HG02885 (cell line): Measurements from ENCODE around the gene TRMT112.

Experiments
- ATAC-seq: cut with Tn5 transposase; IDR thresholded peaks from one replicate; pipeline ENCODE4 v1.9.1; 2021; ENCODE audit warnings: mild to moderate bottlenecking; ENCODE audit not compliant: unreplicated experiment, poor library complexity

Gene TRMT112

GRCh38 chr11:64352099-64352994, 35.0 kb upstream of the TRMT112 start:
- no peak for ATAC-seq

GRCh38 chr11:64351136-64351631, 33.8 kb upstream of the TRMT112 start:
- ATAC-seq, result no peak

GRCh38 chr11:64349404-64349803, 32.0 kb upstream of the TRMT112 start:
- ATAC-seq, result no peak

GRCh38 chr11:64349025-64349387, 31.6 kb upstream of the TRMT112 start:
- no peak for ATAC-seq

- ATAC-seq, result no peak
Measured at GRCh38 chr11:64348383-64349024, 31.1 kb upstream of the TRMT112 start.

- ATAC-seq, result no peak
Measured at GRCh38 chr11:64347193-64347867, 30.0 kb upstream of the TRMT112 start.

- ATAC-seq, result no peak
Measured at GRCh38 chr11:64344787-64345186, 27.4 kb upstream of the TRMT112 start.

- ATAC-seq, result no peak
Measured at GRCh38 chr11:64343767-64344559, 26.6 kb upstream of the TRMT112 start.

GRCh38 chr11:64342869-64343745, 25.7 kb upstream of the TRMT112 start:
- no peak for ATAC-seq

- peak; percentile 65 for ATAC-seq
Measured at GRCh38 chr11:64341851-64342791, 24.8 kb upstream of the TRMT112 start.

- no peak for ATAC-seq
Measured at GRCh38 chr11:64341429-64341828, 24.1 kb upstream of the TRMT112 start.

GRCh38 chr11:64340671-64341335, 23.4 kb upstream of the TRMT112 start:
- ATAC-seq, result peak; percentile 43

GRCh38 chr11:64339754-64340408, 22.5 kb upstream of the TRMT112 start, which contains the start of gene CCDC88B:
Gene CCDC88B (plus strand): TSS chr11:64340204. CDS start chr11:64340267, 63 bp downstream.
- peak; percentile 60 for ATAC-seq

- no peak for ATAC-seq
Measured at GRCh38 chr11:64339286-64339685, 21.9 kb upstream of the TRMT112 start.

GRCh38 chr11:64338716-64339115, 21.4 kb upstream of the TRMT112 start:
- no peak for ATAC-seq

- no peak for ATAC-seq
Measured at GRCh38 chr11:64337538-64338249, 20.3 kb upstream of the TRMT112 start.
